ENCODE data around the gene ADGRG7.

GRCh38 chr3:100629421-100630127 is 20.2 kb downstream of the ADGRG7 start:
- TF ChIP-seq CTCF (CRISPR knock-in tag; IDR thresholded peaks at IDR 0.05): no peak
- no peak for TF ChIP-seq ZNF543 (CRISPR knock-in tag; IDR thresholded peaks at IDR 0.05)
- no peak for TF ChIP-seq ZNF747 (CRISPR knock-in tag; IDR thresholded peaks at IDR 0.05; ENCODE audit: borderline replicate concordance)
